KG1 (cell line): ENCODE results near the gene MEIKIN.
"Not testable (repeated sequence)": the region's sequence is repeated elsewhere in the genome, so short reads cannot be mapped to it uniquely, and the experiment has no call there.

Experiments
- DNase-seq: peaks from one replicate; lab custom pipeline; 2025; lab: John Stamatoyannopoulos, UW

Gene MEIKIN

DNA sequence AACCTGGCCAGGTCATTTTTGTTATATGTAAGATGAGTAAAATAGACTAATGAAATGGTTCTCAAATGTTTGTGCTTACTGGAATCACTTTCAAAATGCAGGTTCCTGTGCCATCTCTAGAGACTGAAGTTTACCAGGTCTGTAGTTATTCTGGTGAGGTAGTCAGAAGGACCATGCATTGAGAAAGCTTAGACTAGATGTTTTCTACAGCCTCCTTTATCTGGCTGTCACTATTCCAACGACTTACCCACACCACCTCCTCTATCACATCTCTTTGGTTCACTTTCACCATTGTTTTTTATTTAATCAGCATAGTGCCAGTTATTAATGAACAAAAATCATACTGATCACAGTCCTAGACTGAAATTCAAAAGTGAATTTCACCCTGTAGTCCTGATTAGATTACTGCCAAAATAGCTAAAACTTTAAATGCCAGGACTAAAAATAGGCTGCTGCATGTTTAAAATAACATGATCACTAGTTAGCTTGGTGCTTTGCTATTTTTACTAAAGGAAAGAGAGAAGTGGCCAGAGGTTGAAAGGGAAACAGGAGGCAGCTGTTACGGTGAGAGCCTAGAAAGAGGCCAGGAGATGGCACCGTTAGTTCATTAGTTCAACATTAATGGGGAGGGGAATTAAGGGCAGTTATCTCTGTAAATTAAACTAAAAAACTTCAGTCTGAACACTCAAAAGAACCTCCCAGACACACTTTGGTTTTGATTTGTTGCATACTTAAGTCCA is 134.8 kb downstream of the MEIKIN start:
- DNase-seq: no peak

DNA sequence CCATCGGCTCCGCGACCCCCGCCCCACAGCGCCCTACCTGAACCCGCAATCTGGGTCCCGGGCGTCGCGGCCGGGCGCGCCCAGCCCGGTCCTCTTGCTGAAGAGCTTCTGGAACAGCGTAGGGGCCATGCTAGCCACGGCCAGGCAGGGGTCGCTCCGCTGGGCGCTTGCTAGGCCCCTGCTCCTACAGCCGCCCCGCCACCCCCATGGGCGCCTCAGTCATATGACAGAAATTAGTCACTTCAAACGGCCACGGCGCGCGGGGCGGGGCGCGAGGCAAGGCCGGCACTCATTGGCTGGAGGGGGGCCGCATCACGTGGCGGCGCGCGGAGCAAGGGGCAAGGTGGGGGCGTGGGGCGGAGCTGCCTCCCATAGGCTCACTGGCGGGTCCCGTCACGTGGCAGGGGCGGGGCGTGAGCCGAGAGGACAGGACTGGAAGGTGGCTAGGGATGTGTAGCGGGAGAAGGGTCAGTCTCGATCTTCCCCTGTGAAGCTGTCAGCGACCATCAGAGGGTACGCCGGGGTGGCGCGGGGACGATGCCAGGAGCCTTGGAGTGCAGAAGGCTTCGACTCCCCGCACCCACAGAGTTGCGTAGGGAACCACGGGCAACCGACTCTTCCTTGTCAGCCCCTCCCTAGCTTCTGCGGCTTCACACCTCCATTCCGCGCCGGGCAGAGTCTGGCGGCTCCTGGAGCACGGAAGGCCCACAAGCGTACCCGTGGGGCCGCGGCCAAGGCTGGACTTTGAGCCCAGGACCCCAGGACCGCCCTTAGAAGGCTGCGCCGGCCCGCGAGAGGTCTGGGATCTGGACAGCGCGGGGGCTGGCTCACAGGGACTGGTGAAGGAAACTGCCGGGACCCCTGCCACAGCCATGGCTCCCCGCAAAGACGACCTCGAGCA is 148.4 kb downstream of the MEIKIN start, which contains the start of gene FNIP1:
Gene FNIP1 (minus strand): TSS at position 225 of the 901 bp plus-strand sequence. CDS start 96 bp downstream, at position 129.
- peak; percentile 70 for DNase-seq

DNA sequence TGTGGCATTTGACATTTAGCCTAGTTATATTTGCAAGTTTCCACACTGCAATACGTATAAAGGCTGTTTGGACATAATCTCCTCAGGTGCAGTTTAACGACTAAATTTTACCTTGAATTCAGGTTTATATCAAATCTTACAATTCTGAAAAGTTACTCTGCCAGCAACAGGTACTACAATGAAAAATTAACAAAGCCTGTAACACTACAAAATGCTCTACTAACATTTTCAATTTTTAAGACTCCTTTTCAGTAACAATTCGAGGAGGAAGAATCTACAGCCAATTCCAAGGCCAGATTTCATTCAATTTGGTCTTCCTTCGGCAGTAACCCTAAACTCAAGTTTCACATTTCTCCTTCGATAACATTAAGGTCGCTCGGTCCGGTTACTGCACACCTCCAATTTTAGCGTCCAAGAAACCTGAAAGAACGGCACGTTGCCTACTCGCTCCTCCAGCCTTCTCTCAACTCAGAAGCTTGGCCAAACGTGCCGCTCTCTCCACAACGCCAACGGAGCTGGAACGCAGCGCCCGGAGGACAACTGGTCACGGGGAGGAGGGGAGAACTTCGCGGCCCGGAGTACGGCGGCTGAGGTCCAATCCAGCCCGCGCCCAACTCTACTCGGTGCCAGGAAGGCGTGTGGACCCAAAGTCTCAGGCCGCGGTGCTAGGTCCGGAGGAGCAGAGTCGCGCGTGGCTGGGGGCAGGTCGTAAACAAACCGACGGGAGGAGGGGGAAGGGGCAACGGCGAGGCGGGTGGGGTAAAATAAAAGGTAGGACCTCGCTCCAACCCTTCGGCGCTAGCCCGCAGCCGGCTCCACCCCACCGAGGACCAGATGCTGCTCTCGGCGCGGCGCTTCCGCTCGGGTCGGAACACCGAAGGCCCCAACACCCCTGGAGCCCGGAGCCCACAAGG is 149.3 kb downstream of the MEIKIN start:
- no peak for DNase-seq

GRCh38 chr5:131795228-131795627 is 150.2 kb downstream of the MEIKIN start:
- no peak for DNase-seq

GRCh38 chr5:131794586-131794985 is 150.9 kb downstream of the MEIKIN start:
- DNase-seq: no peak

GRCh38 chr5:131792896-131793295 is 152.6 kb downstream of the MEIKIN start:
- no peak for DNase-seq

DNA sequence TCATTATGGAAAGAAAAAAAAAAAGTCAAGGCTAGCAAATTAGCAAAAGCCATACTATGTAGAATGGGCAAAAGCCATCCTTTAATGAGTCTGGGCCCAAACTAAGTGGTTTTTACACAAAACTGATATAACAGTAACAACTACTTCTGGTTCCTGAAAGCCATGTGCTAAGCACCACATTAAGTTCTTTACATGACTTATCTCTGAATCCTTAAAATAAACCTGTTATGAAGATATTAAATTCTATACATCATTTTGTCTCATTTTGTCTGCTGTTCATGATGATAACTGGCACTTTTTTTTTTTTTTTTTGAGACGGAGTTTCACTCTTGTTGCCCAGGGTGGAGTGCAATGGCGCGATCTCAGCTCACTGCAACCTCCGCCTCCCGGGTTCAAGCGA is 153.6 kb downstream of the MEIKIN start:
- no peak for DNase-seq

- no peak for DNase-seq
Measured at GRCh38 chr5:131790550-131790949, 154.9 kb downstream of the MEIKIN start.

DNA sequence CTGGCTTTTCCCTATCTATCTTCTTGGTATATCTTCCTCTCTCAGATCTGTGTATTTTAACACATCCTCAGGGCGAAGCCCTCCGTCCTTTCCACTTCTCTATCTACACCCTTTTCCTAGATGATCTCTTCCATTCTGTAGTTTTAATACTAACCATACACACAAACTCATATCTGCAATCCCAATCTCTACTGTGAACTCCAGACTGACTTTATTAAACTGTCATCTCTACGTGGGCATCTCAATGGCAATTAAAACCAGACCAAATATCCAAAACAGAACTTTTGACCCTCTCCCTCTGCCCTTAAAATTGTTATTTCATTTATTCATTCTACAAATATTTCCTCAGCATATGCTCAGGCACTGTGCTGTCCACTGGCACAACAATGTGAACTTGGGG is 155.7 kb downstream of the MEIKIN start:
- no peak for DNase-seq

- no peak for DNase-seq
Measured at GRCh38 chr5:131787736-131788135, 157.7 kb downstream of the MEIKIN start.

GRCh38 chr5:131786900-131787692 is 158.4 kb downstream of the MEIKIN start:
- no peak for DNase-seq

DNA sequence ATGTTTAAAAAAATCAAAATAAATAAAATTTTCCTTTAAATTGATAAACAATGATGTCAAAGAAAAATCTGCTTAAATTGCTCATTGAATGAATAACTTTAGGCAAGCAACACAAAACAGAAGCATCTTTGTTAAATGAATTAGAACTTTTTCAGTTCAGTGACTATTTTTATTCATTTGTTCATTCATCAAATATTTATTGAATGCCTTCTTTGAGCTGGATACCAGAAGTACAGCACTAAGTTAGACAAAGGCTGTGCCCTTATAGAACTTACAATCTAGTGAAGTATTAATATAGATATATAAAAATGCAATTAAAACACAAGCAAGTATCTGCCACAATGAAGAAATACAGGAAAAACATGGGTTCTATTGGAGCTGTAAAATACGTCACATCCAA is 159.4 kb downstream of the MEIKIN start:
- DNase-seq: no peak

DNA sequence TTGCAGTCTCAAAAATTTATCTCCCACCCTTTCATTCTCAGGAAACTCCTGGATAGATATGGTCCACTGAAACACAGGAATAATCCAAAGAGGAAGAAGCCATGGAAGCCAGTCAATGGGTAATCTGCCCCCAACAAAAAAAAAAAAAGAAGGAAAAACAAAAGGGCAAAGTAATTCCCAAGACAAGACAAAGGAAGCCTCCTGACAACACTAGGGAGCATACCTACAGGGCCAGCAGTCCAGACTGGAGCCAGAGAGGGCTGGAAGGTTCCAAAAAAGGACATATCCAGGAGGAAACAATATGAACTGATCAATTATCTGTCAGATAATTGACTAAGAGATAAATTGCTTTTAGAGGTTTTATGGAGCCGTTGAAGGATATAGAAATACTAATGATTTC is 161.6 kb downstream of the MEIKIN start:
- DNase-seq: no peak

- no peak for DNase-seq
Measured at GRCh38 chr5:131783357-131783756, 162.1 kb downstream of the MEIKIN start.

DNA sequence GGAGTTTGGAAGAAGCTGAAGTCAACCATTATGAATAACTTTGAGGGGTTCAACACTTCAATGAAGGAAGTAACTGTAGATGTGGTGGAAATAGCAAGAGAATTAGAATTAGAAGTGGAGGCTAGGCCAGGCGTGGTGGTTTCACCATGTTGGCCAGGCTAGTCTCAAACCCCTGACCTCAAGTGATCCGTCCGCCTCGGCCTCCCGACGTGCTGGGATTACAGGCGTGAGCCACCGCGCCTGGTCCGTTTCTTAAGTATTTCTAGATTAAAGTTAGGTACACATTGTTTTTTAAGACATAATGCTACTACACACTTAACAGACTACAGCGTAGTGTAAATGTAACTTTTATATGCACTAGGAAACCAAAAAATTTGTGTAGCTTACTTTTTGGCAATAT is 162.7 kb downstream of the MEIKIN start:
- no peak for DNase-seq

DNA sequence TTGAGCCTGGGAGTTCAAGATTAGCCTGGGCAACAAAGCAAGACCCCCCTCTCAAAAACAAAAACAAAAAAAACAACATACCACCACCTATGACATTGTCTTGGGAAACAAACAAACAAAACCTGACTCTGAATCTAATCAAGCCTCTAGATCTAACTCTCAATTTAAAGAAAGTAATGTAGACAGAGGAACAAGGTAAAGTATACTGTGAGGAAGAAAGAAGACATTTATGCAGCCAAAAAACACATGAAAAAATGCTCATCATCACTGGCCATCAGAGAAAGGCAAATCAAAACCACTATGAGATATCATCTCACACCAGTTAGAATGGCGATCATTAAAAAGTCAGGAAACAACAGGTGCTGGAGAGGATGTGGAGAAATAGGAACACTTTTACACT is 167.3 kb downstream of the MEIKIN start:
- not testable (repeated sequence) for DNase-seq

DNA sequence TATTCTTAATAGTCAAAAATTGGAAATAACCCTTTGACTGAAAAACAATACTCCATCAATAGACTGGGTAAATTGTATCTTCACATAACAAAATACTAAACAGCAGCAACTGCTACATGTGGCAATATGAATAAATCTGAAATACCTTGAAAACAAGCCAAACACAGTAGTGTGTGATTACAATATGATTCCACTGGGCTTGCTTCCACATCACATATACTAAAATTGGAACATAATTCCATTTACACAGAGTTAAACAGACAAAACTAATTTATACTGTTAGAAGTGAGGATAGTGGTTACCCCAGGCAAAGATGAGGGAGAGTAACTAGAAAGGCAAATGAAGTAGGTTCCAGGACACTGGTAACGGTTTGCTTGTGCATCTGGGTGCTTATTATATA is 169.0 kb downstream of the MEIKIN start:
- no peak for DNase-seq

GRCh38 chr5:131774652-131775367 is 170.7 kb downstream of the MEIKIN start:
- no peak for DNase-seq

- no peak for DNase-seq
Measured at GRCh38 chr5:131773805-131774204, 171.7 kb downstream of the MEIKIN start.

GRCh38 chr5:131771692-131772091 is 173.8 kb downstream of the MEIKIN start:
- DNase-seq: no peak

DNA sequence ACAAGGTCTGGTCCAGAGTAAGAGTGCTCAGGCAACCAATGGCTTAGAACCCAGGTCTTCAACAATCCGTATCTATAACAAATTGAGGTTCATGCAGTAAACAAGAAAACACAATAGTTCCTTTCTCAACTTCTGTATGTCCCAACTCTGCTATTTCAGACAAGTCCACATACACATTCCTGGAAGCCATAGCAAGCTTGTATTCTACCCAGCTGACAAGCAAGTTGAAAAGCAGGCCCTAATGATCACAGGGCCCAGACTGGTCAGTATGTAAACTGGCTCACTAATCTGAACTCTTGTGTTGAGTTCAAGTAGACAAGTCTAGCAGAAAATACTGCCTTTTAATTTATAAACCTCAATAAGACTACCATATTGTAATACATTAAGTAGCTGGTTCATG is 175.5 kb downstream of the MEIKIN start:
- DNase-seq: no peak
